Measurements from ENCODE around the gene COP1.
"Not testable (repeated sequence)": the region's sequence is repeated elsewhere in the genome, so short reads cannot be mapped to it uniquely, and the experiment has no call there.

COP1 gene

DNA sequence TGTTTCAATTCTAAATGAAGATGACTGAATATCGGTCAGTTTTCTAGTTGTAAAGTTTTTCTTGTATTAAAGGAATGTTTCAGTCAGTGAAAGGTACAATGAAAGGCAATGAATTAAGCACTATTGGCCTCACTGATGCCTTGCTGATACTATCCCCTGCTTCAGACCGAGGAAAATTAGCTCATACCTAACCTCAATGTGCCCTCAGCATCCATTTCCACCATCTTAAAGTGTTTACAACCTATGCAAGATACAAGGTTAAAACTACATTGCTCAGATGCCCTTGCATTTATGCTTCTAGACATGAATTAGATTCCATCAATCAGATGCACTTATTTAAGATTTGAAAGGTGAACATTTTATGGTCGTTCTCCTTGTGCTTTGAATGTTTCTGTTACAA lies 184.5 kb downstream of the COP1 start:
- Mint-ChIP-seq H3K4me3 (no peak overlapping the region), H3K36me3 (ENCODE audit: low read depth) (peaks cover 29% of the 10 kb centered on the region), H3K4me1 (no peaks in the 10 kb centered on the region), H3K27me3 (ENCODE audit: low read depth) (no peaks in the 10 kb centered on the region), H3K27ac (no peak overlapping the region), H3K9me3 (no peaks in the 10 kb centered on the region)
- TF ChIP-seq, protein P1, sequence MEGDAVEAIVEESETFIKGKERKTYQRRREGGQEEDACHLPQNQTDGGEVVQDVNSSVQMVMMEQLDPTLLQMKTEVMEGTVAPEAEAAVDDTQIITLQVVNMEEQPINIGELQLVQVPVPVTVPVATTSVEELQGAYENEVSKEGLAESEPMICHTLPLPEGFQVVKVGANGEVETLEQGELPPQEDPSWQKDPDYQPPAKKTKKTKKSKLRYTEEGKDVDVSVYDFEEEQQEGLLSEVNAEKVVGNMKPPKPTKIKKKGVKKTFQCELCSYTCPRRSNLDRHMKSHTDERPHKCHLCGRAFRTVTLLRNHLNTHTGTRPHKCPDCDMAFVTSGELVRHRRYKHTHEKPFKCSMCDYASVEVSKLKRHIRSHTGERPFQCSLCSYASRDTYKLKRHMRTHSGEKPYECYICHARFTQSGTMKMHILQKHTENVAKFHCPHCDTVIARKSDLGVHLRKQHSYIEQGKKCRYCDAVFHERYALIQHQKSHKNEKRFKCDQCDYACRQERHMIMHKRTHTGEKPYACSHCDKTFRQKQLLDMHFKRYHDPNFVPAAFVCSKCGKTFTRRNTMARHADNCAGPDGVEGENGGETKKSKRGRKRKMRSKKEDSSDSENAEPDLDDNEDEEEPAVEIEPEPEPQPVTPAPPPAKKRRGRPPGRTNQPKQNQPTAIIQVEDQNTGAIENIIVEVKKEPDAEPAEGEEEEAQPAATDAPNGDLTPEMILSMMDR (IDR thresholded peaks at IDR 0.05; ENCODE audit: unreplicated experiment in 3 of 3), result no peak

DNA sequence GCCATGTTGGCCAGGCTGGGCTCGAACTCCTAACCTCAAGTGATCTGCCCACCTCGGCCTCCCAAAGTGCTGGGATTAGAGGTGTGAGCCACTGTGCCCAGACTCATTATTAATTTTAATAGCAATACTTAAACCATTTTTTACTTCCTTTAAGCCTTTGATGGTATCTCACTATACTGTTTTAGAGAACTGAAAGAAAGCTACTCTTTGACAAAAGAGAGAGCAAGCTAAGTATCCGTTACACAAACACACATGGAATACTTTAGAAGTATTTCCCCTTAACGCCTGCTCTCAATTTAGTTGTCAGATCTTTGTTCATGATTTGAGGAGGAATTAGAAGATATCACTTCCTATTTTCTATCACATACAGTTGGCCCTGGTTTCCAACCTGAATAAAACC lies 189.4 kb downstream of the COP1 start:
- Mint-ChIP-seq H3K36me3 (ENCODE audit: low read depth) (peaks cover 24% of the 10 kb centered on the region), H3K27me3 (ENCODE audit: low read depth) (no peaks in the 10 kb centered on the region), H3K9me3 (no peaks in the 10 kb centered on the region), H3K4me3 (no peak overlapping the region), H3K27ac (no peak overlapping the region), H3K4me1 (no peaks in the 10 kb centered on the region)
- TF ChIP-seq, protein P1 (IDR thresholded peaks at IDR 0.05; ENCODE audit: unreplicated experiment in 3 of 3), result no peak

DNA sequence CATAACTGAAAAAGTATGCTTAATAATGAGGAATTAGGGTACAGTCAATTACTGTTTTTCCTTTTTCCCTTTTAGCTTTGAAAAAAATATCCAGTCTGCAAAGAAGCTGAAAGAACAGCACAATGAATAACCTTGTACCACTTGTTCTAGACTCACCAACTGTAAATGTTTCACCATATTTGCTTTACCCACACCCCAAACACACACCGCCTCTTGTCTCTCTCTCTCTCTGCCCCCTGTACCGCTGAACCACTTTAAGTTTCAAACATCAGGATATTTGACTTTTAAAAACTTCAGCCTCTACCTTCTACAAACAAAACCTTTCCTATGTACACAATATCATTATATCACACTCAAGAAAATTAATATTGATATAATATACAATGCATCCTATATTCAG lies 197.1 kb downstream of the COP1 start:
- H3K27ac Mint-ChIP-seq, result no peak overlapping the region
- no peak overlapping the region for H3K4me3 Mint-ChIP-seq
- no peaks in the 10 kb centered on the region for H3K4me1 Mint-ChIP-seq
- no peaks in the 10 kb centered on the region for H3K27me3 Mint-ChIP-seq (ENCODE audit: low read depth)
- peaks cover 20% of the 10 kb centered on the region for H3K9me3 Mint-ChIP-seq
- TF ChIP-seq, protein P1 (IDR thresholded peaks at IDR 0.05; ENCODE audit: unreplicated experiment in 3 of 3), result no peak
- H3K36me3 Mint-ChIP-seq (ENCODE audit: low read depth), result peaks cover 53% of the 10 kb centered on the region

DNA sequence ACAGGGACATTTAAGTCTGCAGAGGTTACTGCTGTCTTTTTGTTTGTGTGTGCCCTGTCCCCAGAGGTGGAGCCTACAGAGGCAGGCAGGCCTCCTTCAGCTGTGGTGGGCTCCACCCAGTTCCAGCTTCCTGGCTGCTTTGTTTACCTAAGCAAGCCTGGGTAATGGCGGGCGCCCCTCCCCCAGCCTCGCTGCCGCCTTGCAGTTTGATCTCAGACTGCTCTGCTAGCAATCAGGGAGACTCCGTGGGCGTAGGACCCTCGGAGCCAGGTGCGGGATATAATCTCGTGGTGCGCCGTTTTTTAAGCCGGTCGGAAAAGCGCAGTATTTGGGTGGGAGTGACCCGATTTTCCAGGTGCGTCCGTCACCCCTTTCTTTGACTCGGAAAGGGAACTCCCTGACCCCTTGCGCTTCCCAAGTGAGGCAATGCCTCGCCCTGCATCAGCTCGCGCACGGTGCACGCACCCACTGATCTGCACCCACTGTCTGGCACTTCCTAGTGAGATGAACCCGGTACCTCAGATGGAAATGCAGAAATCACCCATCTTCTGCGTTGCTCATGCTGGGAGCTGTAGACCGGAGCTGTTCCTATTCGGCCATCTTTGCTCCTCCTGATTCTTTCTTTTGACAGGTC lies 199.2 kb downstream of the COP1 start:
- Mint-ChIP-seq H3K9me3 (peaks cover 23% of the 10 kb centered on the region), H3K36me3 (ENCODE audit: low read depth) (peaks cover 53% of the 10 kb centered on the region)
- not testable (repeated sequence) for H3K4me1 Mint-ChIP-seq; H3K27ac Mint-ChIP-seq; H3K27me3 Mint-ChIP-seq (ENCODE audit: low read depth); H3K4me3 Mint-ChIP-seq

DNA sequence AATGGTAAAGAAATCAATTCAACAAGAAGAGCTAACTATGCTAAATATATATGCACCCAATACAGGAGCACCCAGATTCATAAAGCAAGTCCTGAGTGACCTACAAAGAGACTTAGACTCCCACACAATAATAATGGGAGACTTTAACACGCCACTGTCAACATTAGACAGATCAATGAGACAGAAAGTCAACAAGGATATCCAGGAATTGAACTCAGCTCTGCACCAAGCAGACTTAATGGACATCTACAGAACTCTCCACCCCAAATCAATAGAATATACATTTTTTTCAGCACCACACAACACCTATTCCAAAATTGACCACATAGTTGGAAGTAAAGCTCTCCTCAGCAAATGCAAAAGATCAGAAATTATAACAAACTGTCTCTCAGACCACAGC lies 212.4 kb downstream of the COP1 start:
- not testable (repeated sequence) for H3K27ac Mint-ChIP-seq; H3K27me3 Mint-ChIP-seq (ENCODE audit: low read depth); H3K4me3 Mint-ChIP-seq; H3K4me1 Mint-ChIP-seq
- peaks cover 56% of the 10 kb centered on the region for H3K36me3 Mint-ChIP-seq (ENCODE audit: low read depth)
- H3K9me3 Mint-ChIP-seq, result peaks cover 31% of the 10 kb centered on the region

DNA sequence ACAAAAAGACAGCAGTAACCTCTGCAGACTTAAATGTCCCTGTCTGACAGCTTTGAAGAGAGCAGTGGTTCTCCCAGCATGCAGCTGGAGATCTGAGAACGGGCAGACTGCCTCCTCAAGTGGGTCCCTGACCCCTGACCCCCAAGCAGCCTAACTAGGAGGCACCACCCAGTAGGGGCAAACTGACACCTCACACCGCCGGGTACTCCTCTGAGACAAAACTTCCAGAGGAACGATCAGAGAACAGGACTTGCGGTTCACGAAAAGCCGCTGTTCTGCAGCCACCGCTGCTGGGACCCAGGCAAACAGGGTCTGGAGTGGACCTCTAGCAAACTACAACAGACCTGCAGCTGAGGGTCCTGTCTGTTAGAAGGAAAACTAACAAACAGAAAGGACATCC lies 214.3 kb downstream of the COP1 start:
- not testable (repeated sequence) for H3K27ac Mint-ChIP-seq; H3K4me1 Mint-ChIP-seq; H3K27me3 Mint-ChIP-seq (ENCODE audit: low read depth); H3K4me3 Mint-ChIP-seq
- Mint-ChIP-seq H3K9me3 (peaks cover 25% of the 10 kb centered on the region), H3K36me3 (ENCODE audit: low read depth) (peaks cover 55% of the 10 kb centered on the region)

DNA sequence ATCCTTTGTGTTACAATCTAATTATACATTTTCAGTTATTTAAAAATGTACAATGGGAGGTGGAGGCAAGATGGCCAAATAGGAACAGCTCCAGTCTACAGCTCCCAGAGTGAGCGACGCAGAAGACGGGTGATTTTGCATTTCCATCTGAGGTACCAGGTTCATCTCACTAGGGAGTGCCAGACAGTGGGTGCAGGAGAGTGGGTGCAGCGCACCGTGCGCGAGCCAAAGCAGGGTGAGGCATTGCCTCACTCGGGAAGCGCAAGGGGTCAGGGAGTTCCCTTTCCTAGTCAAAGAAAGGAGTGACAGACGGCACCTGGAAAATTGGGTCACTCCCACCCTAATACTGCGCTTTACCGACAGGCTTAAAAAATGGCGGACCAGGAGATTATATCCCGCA lies 214.9 kb downstream of the COP1 start:
- H3K27ac Mint-ChIP-seq; H3K4me3 Mint-ChIP-seq; H3K4me1 Mint-ChIP-seq; H3K27me3 Mint-ChIP-seq (ENCODE audit: low read depth): not testable (repeated sequence)
- Mint-ChIP-seq H3K9me3 (peaks cover 25% of the 10 kb centered on the region), H3K36me3 (ENCODE audit: low read depth) (peaks cover 60% of the 10 kb centered on the region)

DNA sequence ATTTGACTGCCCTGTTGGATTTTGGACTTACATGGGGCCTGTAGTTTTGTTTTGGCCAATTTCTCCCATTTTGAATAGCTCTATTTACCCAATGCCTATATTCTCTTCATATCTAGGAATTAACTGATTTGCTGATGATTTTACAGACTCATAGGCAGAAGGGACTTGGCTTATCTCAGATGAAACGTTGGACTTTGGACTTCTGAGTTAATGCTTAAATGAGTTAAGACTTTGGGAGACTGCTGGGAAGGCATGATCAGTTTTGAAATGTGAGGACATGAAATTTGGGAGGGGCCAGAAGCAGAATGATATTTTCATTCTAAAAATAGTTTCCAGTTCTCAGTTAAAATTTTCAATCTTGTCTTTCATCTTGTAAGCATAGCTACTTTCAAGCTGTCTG lies 222.3 kb downstream of the COP1 start:
- TF ChIP-seq, protein P1 (IDR thresholded peaks at IDR 0.05; ENCODE audit: unreplicated experiment in 3 of 3), result no peak
- Mint-ChIP-seq H3K27me3 (ENCODE audit: low read depth) (no peaks in the 10 kb centered on the region), H3K4me1 (no peaks in the 10 kb centered on the region), H3K4me3 (no peak overlapping the region), H3K9me3 (peaks cover 38% of the 10 kb centered on the region), H3K36me3 (ENCODE audit: low read depth) (peaks cover 73% of the 10 kb centered on the region), H3K27ac (peak overlapping the region; percentile 12 to 16 (median 15))

Data from nephron (organoid).